Occipital lobe (tissue), 2 donors: Measurements from ENCODE around the gene TBX15. TPM values are rescaled to one million over a fixed set of nuclear protein-coding genes. Genes with fewer than 3 reads are reported as not detected.
"Not testable (repeated sequence)": the region's sequence is repeated elsewhere in the genome, so short reads cannot be mapped to it uniquely, and the experiment has no call there.

Experiments
- DNase-seq: peaks from one replicate; lab custom pipeline; 2025; lab: John Stamatoyannopoulos, UW
- total RNA-seq: library from RNA; depleted of rRNA; stranded (reverse); fragments of >200 nt; gene quantifications from one replicate; pipeline ENCODE4 v1.2.3, GENCODE V29; 2014

Gene TBX15
- total RNA-seq, 1 donor from 2014 or later: 1.2 TPM

DNA sequence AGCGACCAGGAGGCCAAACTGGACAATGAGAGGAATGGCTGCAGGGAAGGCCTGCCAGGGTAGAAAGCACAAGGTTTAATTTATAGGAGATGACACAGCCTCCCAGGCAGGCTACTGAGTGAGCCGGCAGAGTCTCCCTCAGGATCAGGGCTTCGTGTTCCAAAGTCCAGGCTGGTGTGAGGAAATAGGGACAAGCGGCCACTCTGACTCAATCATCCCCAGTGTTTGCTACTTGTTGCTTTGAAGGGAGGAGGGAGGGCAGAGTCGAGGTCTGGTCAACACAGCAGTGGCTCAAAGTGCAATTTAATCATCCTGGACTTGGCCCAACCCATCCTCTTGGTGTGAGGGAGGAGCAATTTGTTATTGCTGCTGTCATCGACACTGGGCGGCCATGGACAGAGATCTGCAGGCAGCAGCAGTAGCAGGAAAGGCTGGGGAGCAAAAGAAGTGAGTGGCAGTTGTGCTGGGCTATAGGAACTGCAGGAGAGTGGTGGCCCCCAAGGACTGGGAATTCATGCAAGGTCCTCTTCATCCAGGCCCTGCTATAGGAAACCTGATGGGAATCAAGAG is 27.5 kb downstream of the TBX15 start:
- DNase-seq: no peak

DNA sequence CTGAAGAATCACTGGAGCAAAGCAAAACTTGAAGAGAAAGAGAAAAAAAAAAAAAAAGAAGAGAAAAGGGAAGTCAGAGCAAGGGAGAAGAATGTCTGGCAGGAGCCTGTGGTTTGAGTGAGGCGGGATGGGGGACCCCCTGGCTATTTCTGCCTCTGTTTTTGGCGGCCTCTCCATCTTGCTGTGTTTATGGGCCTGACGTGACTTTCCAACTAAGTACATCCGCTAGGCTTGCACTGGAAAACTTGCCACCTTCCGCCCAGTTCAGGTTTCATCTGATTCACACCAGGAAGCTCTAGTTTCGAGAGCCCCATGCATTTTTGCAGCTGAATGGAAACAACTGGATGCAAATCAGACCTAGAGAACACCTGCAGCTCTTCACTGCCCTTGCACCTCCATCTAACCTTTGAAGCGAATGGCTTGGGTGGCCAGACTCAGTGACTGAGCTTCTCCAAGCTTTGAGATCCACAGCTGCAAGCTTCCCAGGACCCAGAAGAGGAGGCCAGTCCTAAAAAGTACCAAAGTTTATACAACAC is 28.0 kb downstream of the TBX15 start:
- no peak for DNase-seq

DNA sequence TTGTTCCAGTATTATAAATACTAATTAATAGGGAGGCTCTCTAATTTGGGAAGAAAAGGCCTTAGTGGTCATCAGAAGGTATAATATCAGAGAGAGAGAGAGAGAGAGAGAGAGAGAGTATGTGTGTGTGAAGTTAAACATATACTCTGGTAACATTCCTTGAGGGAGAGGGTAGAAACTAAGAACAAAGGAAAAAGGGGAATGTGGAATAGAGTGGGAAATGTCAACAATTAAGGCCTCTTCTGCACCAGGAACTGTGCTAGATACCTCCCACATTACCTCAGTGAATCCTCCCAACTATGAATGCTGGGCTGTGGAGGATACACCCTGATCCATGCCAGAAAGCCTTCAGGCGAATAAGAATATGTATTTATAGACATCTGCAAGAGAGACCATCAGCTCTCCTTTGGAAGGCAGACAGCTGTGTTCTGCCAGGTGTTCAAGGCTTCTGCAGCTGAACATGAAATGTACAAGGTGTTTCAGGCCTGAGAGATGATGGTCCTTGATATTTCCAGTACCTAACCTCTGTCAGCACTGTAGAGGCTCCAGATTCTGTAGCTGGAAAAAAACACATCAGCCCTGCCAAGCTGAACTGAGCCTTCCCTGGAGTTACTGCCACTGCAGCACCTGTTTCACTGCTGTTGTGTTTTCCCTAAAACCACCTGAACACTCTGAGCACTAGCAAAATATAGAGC is 29.1 kb downstream of the TBX15 start:
- no peak for DNase-seq

DNA sequence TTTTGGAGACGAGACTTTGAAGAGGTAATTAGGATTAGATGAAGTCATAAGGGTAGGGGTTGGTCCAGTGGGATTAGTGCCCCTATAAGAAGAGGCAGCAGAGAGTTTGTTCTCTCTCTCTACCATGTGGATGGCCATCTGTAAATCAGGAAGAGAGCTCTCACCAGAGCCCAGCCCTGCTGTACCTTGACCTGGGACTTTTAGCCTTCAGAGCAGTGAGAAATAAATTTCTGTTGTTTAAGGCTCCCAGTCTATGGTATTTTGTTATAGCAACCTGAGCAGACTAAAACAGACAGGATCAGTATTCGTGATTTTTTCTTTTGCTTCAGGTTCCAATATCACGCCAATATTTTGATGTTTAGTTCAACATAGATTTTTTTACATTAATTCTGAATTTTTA is 30.0 kb downstream of the TBX15 start:
- no peak for DNase-seq

DNA sequence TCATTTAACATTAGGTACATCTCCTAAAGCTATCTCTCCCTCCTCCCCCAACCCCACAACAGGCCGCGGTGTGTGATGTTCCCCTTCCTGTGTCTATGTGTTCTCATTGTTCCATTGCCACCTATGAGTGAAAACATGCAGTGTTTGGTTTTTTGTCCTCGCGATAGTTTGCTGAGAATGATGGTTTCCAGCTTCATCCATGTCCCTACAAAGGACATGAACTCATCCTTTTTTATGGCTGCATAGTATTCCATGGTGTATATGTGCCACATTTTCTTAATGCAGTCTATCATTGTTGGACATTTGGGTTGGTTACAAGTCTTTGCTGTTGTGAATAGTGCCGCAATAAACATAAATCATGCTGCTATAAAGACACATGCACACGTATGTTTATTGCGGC is 30.6 kb downstream of the TBX15 start:
- DNase-seq: not testable (repeated sequence)

DNA sequence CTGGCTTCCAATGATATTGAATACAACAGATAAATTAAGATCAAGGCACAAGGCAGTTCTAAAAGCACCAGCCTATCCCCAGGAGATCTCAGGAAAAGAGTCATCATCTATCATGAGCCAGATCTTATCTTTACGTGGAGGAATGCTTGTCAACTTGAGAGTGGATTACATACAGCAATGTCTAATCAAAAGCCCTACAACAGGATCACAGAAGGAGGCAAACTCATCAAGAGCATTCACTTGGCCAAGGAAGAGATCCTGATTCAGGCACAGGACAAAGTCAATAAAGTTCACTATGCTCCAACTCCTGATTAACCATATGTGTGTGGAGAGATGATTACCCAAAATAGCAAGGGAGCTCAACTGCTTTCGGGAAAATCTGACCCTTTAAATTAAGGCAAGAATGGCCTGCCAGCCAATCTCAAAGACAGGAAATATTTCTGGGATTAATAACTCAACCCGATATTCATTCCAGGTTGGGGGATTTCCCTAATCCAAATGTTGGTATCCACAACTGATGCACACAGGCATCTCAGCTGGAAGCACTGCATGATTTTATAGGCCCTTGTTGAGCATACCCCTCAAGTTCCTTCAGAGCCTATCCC is 33.7 kb downstream of the TBX15 start:
- no peak for DNase-seq

DNA sequence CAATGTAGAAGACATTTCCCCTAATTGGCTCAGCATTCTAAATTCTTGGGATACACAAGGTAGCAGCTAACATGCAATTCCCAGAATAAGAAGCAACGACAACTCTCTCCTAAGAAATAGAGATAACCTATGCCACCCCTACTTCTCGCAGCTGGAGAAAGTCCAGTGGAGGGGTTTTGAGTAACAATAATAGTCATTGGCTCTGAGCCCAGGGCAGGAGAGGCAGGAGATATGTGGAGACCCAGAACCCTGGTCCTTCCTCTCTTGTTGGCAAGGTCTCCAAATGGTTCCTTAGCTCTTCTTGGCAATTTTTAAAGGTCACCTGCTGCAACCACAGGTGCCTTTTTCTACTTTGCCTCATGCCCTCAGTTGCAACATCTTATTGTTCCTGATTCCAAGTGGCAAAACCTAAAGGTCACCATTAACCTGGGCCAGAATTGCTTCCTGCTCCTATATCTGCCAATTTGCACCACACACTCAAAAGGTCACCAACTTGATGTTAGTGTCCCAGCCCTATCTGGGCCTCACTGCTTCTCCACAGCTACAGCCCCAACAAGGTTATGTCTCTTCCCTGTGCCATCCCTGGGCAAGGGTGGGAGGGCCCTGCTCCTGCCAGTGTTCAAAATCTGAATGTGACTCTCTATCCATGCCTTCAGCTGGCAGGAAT is 36.7 kb downstream of the TBX15 start:
- no peak for DNase-seq

DNA sequence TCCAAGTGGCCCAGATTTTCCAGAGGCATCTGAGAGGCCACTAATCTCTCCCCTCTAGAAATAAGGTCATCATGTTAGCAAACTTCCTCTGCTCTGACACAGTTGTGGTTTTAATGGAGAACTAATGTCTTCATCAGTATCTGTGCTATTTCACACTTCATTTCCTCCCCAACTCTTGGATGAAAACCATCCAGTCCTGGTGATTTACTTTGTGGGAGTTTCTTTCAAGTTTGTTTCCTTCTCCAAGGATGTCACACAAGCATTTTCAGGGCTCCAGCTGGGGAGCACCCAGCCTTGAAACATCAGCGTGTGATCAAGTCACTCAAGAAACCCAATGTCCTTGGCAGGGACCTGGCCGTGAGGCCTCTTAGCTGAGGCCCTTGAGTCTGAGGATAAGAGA is 38.8 kb downstream of the TBX15 start:
- DNase-seq: no peak

DNA sequence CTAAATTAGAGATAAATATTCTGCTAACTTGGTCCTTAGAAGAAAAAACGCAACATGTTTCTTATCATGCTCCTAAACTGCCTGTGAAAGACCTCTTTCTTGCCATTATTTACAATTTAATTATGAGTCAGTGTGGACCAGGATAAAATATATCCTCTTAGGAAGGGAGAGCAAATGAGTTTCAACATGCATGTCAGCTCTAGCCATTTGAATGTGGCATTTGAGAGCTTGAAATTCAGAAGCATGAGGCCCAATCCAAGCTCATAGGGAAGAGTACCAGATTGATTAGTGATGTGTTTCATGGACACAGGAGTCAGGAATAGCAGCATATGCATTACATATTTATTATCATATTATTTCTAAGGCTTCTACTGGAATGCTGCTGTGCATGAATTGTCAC is 39.3 kb downstream of the TBX15 start:
- DNase-seq: no peak

DNA sequence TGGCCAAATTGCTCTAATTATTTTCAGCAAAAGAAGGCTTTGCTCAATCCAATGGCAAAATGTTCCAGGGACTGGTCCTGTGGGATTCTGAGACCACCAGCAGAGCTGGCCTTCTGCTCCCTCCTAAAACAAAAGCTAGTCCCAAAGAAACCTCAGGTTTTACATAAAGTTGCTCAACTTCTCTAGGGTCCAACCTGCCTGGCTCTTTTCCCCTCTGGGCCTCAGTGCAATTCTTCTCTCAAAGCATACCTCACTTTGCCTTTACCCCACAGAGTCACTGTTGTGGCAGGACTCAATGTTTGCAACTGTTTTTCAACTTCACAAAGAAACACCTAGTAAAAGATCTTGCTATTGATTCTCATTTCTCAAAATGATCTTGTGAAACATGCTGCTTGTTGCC is 39.8 kb downstream of the TBX15 start:
- no peak for DNase-seq

DNA sequence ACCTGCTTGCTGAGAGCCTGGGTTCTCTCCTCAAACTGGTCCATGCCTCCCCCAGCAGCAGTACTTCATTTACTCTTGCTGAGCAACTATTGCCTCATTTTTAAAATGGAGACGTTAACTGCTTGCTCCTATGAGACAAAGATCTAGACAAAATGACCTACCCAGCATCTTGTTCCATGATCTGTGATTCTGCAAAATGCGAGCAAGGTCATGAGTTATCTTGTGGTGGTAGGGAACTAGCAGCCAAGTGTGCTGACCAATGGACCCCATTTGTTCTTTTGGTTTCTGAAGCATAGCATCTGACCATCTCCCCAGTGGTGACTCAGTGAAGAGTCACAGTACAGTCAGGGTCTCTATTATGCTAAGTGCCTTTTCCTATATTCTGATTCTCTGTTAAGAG is 40.4 kb downstream of the TBX15 start:
- no peak for DNase-seq

DNA sequence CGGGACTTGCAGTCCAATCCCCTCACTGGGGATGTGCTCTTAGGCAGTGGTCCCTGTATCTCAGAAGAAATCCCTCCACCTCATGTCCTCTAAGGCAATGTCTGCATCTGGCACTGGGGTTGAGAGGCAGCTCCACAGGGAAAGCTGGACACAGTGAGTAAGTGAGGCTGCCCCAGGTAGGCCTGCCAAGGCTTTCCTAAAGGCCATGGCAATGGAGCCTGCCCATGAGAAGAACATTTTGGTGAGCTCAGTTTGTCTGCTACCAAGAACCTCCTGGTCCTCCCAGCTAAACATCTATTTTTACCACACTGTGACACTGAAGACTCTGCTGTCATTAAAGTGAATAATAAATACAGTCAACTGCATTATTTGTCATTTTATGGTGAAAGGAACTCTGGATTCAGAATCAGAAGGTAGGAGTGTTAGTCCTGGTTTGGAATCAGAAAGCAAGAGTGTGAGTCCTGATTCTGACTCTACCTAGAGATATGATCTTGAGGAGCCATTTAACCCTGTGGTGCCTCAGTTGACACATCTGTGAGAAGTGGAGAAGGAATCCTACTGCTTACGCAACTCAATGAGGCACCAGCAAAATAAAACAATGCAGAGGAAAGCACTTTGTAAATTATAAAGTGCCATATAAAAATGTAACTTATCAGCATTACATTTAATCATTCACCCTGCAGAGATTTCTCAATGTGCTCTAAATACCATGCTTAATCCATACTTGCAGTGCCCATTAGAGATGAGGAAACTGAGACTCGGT is 41.0 kb downstream of the TBX15 start:
- DNase-seq: no peak

DNA sequence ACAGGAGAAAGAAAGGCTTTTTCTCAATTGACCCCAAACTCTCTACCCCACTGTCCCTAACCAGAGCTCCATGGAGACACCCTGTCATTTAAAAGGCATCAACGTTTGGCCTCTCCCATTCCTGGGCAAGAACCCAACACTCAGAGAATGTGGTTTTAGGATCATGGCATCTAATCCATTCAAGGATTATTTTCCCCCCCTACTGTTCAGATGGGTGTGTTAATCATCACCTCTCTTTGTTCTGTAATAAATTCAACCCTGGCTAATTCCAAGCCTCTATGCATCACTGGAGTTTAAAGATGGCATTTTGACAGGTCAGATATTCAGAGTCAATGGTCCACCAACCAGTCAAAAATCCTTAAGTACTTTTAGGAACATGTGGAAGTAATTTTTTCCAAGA is 42.7 kb downstream of the TBX15 start:
- no peak for DNase-seq

DNA sequence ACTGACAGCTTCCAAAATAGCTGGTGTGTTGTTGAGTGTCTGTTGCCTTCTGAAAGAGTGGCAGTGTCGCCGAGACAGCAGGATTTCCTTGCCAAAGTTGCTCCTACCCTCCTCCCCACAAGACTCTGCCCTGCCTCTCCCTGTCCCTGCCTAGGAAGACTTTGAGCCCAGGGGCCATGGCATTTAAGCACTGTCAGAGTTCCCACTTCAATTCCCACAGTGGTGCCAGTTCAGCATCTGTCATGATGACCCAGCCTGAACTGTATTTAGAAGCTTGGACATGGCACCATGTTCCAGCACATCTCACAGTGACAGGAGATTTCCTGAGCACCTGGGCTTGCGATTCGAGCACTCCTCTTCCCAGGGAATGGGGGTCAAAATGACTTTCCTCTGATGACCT is 43.6 kb downstream of the TBX15 start:
- DNase-seq: no peak

DNA sequence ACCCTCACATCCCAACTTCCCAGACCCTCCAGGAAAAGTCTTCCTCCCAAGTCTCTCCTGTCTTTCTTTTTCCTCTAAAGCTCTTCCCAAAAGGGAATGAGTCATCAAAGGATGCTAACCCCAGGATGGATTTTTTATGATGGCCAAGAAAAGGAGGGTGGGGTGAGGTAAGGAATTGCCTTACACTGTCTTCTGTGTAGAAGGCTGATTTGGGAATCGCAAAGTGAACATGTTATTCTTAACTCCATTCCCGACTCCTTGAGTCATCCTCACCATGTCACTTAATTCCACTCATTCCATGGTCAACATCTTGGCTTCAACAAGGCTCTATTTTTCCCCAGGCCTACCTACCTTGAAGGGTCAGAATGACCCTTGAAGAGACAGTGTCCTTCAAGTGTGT is 44.0 kb downstream of the TBX15 start:
- no peak for DNase-seq

DNA sequence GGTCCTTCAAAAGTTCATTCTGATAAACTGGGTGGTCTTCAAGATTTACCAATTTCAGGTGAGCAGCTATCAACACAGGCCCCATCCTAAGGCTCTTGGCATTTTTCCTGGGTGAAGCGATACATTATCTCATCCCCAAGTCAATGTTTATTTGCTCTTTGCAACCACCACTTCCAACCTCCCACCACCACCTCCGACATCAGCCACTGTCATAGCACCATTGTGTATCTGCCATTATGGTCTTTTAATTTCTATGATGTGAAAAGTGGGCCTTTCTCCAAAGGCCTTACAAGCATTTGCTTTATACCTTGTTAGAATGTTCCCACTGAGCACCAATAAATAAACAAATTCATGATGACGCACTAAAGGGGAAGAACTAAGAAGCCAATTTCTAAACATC is 47.2 kb downstream of the TBX15 start:
- no peak for DNase-seq

DNA sequence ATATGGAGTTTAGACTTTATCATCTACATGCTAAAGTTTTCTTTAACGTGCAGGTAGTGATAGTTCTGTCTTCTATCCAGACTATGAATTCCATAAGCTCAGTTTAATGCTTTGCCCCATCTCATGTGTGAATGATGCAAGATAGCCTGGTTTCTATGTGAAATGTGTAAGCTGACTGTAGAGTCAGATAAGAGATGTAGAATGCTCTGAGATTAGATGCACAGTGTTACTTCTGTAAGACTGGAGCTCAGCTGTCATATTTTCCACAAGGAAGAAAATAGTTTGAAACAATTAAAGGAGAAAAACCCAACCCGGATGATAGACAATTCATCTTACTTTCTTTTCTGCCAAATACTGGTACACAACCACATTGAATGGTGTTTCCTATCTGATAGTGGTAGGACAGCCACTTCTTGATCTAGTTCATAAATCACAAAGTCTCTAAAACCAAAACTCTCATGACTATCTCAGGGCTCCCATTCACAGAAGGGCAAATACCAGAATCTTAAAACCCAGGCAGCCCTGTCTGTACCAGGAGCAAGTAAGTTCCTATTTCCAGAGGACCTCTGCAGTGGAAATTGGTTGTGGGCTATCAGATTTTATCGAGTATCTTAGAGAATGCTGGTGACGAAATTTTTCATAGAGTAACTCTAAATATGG is 50.6 kb downstream of the TBX15 start:
- no peak for DNase-seq

DNA sequence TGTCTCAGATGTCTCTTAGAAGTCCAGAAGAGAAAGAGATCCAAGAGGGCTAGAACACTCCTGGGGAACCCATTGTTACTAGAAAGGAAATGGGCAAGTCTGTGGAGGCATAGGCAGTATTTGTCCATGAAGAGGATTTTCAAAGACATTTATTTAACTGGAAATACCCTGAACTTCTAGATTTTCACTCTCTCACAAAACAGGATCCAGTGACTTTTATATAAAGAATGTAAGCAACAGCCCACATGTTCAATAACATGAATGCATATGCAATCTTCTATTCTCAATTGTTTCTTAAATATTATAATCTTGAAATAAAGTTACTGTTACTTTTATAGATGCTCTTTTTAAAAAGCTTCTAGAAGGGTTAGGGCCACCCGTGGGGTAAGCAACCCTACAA is 53.4 kb downstream of the TBX15 start:
- DNase-seq: no peak

DNA sequence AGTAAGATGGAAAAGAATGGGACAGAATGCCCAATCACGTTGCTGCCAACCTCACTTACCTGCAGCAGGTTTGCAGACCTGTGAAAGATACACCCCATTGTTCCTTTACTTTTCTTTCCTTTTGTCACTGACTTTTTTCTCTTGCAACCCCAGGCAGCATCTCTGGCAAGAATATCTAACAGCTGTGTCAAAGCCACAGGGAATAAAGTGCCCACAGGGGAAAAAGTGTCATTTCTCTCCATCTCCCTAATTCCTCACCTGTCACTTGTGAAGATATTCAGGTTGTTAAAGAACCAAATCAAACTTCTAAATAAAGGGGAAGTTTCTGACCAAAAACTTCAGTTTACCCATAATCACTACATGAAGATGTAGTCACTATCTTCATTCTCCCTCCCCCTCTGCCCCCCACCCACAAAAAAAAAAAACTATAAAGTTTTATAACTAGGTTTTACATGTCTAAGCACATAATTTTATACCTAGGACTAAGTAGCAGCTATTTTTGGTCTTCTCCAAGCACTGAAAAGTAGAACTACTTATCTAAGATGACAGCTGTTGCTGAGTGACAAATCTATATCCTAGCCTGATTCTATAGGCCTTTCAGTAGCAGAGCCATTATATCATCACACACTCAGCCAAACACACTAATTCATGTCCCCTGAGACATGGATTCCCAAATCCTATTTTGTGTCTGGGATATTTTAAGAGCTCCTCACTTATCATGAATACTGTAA is 54.9 kb downstream of the TBX15 start:
- DNase-seq: no peak

DNA sequence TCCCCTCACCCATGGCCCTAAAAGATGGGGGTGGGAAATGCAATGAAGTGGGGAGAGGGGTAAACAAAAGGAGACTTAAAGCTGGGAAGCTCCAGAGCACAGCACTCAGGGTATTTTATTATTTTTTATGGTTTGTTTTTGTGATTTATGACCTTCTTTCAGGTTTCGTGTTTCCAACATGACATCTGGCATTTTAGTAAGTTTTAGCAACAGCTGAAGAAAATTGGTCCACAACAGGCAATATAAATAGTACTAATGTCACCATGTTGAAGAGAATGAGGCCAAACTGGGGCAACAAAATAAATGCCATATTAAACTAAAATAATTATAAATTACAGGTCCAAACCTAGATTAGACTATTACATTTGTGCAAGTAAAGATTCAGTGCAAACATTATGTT is 56.3 kb downstream of the TBX15 start:
- no peak for DNase-seq
